SK-N-SH treated with all-trans-retinoic acid at 6 μM for 48 hours (cell line): ENCODE results near the gene PFKL.

Source experiments
- ATAC-seq: fragments of 200-7000 bp; cut with Tn5 transposase; 3 replicates; pipeline ENCODE4 v1.9.1; 2020; ENCODE audit warnings: mild to moderate bottlenecking, moderate library complexity
- ARNTL ChIP-seq: fragments of 450-650 bp; formaldehyde crosslinking; IDR thresholded peaks from 2 replicates; pipeline ENCODE4 v1.5.0; 2020; ENCODE audit warnings: low read depth, mild to moderate bottlenecking, moderate library complexity, borderline replicate concordance
- BACH2 ChIP-seq: fragments of 250-450 bp; sonication (Bioruptor Pico); IDR thresholded peaks from 2 replicates; pipeline ENCODE4 v1.9.0; 2021; ENCODE audit warnings: mild to moderate bottlenecking, borderline replicate concordance
- CREB5 ChIP-seq: fragments of 250-450 bp; sonication (Bioruptor Pico); IDR thresholded peaks from 2 replicates; pipeline ENCODE4 v1.5.1; 2020; ENCODE audit warnings: low read depth, mild to moderate bottlenecking, moderate library complexity
- CSDC2 ChIP-seq: fragments of 250-450 bp; sonication (Bioruptor Pico); IDR thresholded peaks from 2 replicates; pipeline ENCODE4 v1.5.0; 2020; ENCODE audit warnings: mild to moderate bottlenecking, moderate library complexity
- CSRNP3 ChIP-seq: fragments of 250-450 bp; sonication (Bioruptor Pico); IDR thresholded peaks from 2 replicates; pipeline ENCODE4 v1.5.1; 2021; ENCODE audit warnings: mild to moderate bottlenecking, moderate library complexity
- ESRRG ChIP-seq: fragments of 250-450 bp; sonication (Bioruptor Pico); IDR thresholded peaks from 2 replicates; pipeline ENCODE4 v1.6.1; 2021; ENCODE audit warnings: mild to moderate bottlenecking
- GLIS3 ChIP-seq: fragments of 250-450 bp; sonication (Bioruptor Pico); IDR thresholded peaks from 2 replicates; pipeline ENCODE4 v1.5.0; 2020; ENCODE audit warnings: mild to moderate bottlenecking, moderate library complexity
- OSR1 ChIP-seq: fragments of 250-450 bp; sonication (Bioruptor Pico); IDR thresholded peaks from 2 replicates; pipeline ENCODE4 v1.8.0; 2022; ENCODE audit warnings: moderate library complexity, mild to moderate bottlenecking, inconsistent platforms
- PATZ1 ChIP-seq: fragments of 250-450 bp; sonication (Bioruptor Pico); IDR thresholded peaks from 2 replicates; pipeline ENCODE4 v1.8.0; 2020; ENCODE audit warnings: mild to moderate bottlenecking, moderate library complexity, borderline replicate concordance
- POU6F1 ChIP-seq: fragments of 250-450 bp; sonication (Bioruptor Pico); IDR thresholded peaks from 2 replicates; pipeline ENCODE4 v1.8.0; 2021; ENCODE audit warnings: low read depth, mild to moderate bottlenecking, moderate library complexity, borderline replicate concordance
- PPARA ChIP-seq: fragments of 250-450 bp; sonication (Bioruptor Pico); IDR thresholded peaks from 2 replicates; pipeline ENCODE4 v1.5.0; 2020; ENCODE audit warnings: mild to moderate bottlenecking, borderline replicate concordance
- RARB ChIP-seq: fragments of 250-450 bp; sonication (Bioruptor Pico); IDR thresholded peaks from 2 replicates; pipeline ENCODE4 v1.8.0; 2021; ENCODE audit warnings: mild to moderate bottlenecking, moderate library complexity
- SNAI2 ChIP-seq: fragments of 250-450 bp; sonication (Bioruptor Pico); IDR thresholded peaks from 2 replicates; pipeline ENCODE4 v1.5.0; 2020; ENCODE audit warnings: mild to moderate bottlenecking, moderate library complexity
- TCF4 ChIP-seq: fragments of 250-450 bp; sonication (Bioruptor Pico); IDR thresholded peaks from 2 replicates; pipeline ENCODE4 v1.8.0; 2021; ENCODE audit warnings: mild to moderate bottlenecking, moderate library complexity, borderline replicate concordance
- TOX ChIP-seq: fragments of 250-450 bp; sonication (Bioruptor Pico); IDR thresholded peaks from 2 replicates; pipeline ENCODE4 v1.8.0; 2021; ENCODE audit warnings: mild to moderate bottlenecking, moderate library complexity, borderline replicate concordance
- TSHZ2 ChIP-seq: fragments of 250-450 bp; sonication (Bioruptor Pico); IDR thresholded peaks from 2 replicates; pipeline ENCODE4 v1.5.0; 2020; ENCODE audit warnings: mild to moderate bottlenecking, moderate library complexity
- ZC3H10 ChIP-seq: fragments of 250-450 bp; sonication (Bioruptor Pico); IDR thresholded peaks from 2 replicates; pipeline ENCODE4 v1.5.1; 2021; ENCODE audit warnings: mild to moderate bottlenecking, moderate library complexity
- ZFP3 ChIP-seq: fragments of 250-450 bp; sonication (Bioruptor Pico); IDR thresholded peaks from 2 replicates; pipeline ENCODE4 v1.5.0; 2020; ENCODE audit warnings: mild to moderate bottlenecking, moderate library complexity
- ZNF565 ChIP-seq: fragments of 450-650 bp; formaldehyde crosslinking; conservative IDR thresholded peaks from 2 replicates; pipeline ENCODE4 v1.5.0; 2020; ENCODE audit warnings: low read depth, mild to moderate bottlenecking, moderate library complexity
- ZNF70 ChIP-seq: fragments of 450-650 bp; formaldehyde crosslinking; IDR thresholded peaks from 2 replicates; pipeline ENCODE4 v1.5.0; 2020; ENCODE audit warnings: mild to moderate bottlenecking, moderate library complexity

The PFKL gene

GRCh38 chr21:44305691-44306090 is 5.8 kb downstream of the PFKL start:
- no peak for TF ChIP-seq GLIS3 (CRISPR knock-in tag)
- TF ChIP-seq TOX (CRISPR knock-in tag), result no peak
- no peak for TF ChIP-seq ZNF70 (CRISPR knock-in tag)
- TF ChIP-seq ARNTL (CRISPR knock-in tag), result no peak
- no peak for TF ChIP-seq ESRRG (CRISPR knock-in tag)
- no peak for TF ChIP-seq ZC3H10 (CRISPR knock-in tag)
- no peak for TF ChIP-seq TSHZ2 (CRISPR knock-in tag)
- TF ChIP-seq TCF4 (CRISPR knock-in tag), result no peak
- TF ChIP-seq PPARA (CRISPR knock-in tag), result no peak
- TF ChIP-seq POU6F1 (CRISPR knock-in tag), result no peak
- TF ChIP-seq SNAI2 (CRISPR knock-in tag), result no peak
- no peak for TF ChIP-seq BACH2 (CRISPR knock-in tag)
- TF ChIP-seq CSDC2 (CRISPR knock-in tag), result no peak
- no peak for TF ChIP-seq OSR1 (CRISPR knock-in tag)
- no peak for TF ChIP-seq PATZ1 (CRISPR knock-in tag)
- no peak for TF ChIP-seq CSRNP3 (CRISPR knock-in tag)
- no peak for TF ChIP-seq CREB5 (CRISPR knock-in tag)
- TF ChIP-seq, all 23 proteins: peak for 0
- no peak for ATAC-seq

- TF ChIP-seq POU6F1 (CRISPR knock-in tag), result no peak
- TF ChIP-seq SNAI2 (CRISPR knock-in tag), result no peak
- TF ChIP-seq CREB5 (CRISPR knock-in tag), result no peak
- TF ChIP-seq RARB, result no peak
- TF ChIP-seq TCF4 (CRISPR knock-in tag), result no peak
- no peak for TF ChIP-seq ZNF565 (CRISPR knock-in tag)
- no peak for TF ChIP-seq ZFP3 (CRISPR knock-in tag)
- TF ChIP-seq, all 23 proteins: peak for 0
- no peak for ATAC-seq
Observed at GRCh38 chr21:44306936-44307704, 7.3 kb downstream of the PFKL start.
